22Rv1 (cell line): ENCODE data around the gene NAPSA.

ENCODE experiments used
- CTCF ChIP-seq: fragments of 450-650 bp; IDR thresholded peaks from 2 replicates; pipeline ENCODE4 v1.5.1; 2017; ENCODE audit warnings: mild to moderate bottlenecking
- ZFX ChIP-seq: fragments of 450-650 bp; IDR thresholded peaks from 2 replicates; pipeline ENCODE4 v1.6.1; 2017; ENCODE audit warnings: antibody characterized with exemption, borderline replicate concordance

- TF ChIP-seq CTCF (peak; percentile 28), ZFX (no peak)
Measured at GRCh38 chr19:50313812-50314536, 51.5 kb downstream of the NAPSA start.
